K562 (cell line): ENCODE data around the gene CROT. TPM values are rescaled to one million over a fixed set of nuclear protein-coding genes. Genes with fewer than 3 reads are reported as not detected.

Source experiments
- ATAC-seq: fragments of 200-7000 bp; cut with Tn5 transposase; 3 replicates; pipeline ENCODE4 v1.9.1; 2020; ENCODE audit warnings: moderate library complexity
- BruUV-seq: library from RNA; stranded (reverse); fragments of 400-500 nt; replicated peaks from 2 replicates; lab custom pipeline; 2021; lab: Mats Ljungman, UMichigan
- CTCF ChIA-PET: fragments of 300-600 bp; formaldehyde crosslinking; extraction: SDS; loops from one replicate; lab custom pipeline; 2021; ENCODE audit warnings: low intra/inter-chr PET ratio; lab: Yijun Ruan, JAX
- POLR2A ChIA-PET: fragments of 300-600, 350-650 bp; sonication (Branson Sonifier 250); formaldehyde crosslinking; extraction: SDS; loops from one replicate; lab custom pipeline; 2021; ENCODE audit warnings: antibody characterized with exemption, inconsistent platforms; lab: Yijun Ruan, JAX
- DNase-seq, 4 experiments: peaks; one replicate each; pipeline versions ENCODE4 v3.0.0 to v3.0.0-alpha.2; 2011 to 2018; ENCODE audit warnings: low spot score in 3 of 4, mixed read lengths in 3 of 4; ENCODE audit errors: extremely low read depth in 1 of 4
- FAIRE-seq: peaks from 2 replicates; lab custom pipeline; 2011; peaks lifted over from hg19 to GRCh38; lab: Jason Lieb, UNC
- H2AFZ ChIP-seq: 2 replicates; pipeline ENCODE4 v1.6.0; 2011; ENCODE audit warnings: low read depth, low read length, control low read depth, inconsistent platforms
- H3K27ac ChIP-seq: fragments of 200-600 bp; 3 replicates; pipeline ENCODE4 v1.8.0; 2011; ENCODE audit warnings: low read depth, mild to moderate bottlenecking, control low read depth, inconsistent platforms, low read length, moderate library complexity, mixed read lengths; ENCODE audit errors: extremely low read depth
- H3K27me3 ChIP-seq, 2 experiments: fragments of 300-600 bp in 1 of 2; 2 replicates in 1 of 2; 3 replicates in 1 of 2; pipeline versions ENCODE4 v1.6.0 to v1.8.0; 2011; ENCODE audit warnings: inconsistent platforms in 2 of 2, low read length in 2 of 2, mild to moderate bottlenecking in 1 of 2, mixed read lengths in 1 of 2, moderate library complexity in 1 of 2; ENCODE audit not compliant: control insufficient read depth in 2 of 2, insufficient read depth in 2 of 2
- H3K36me3 ChIP-seq: fragments of 300-600 bp; 3 replicates; pipeline ENCODE4 v1.8.0; 2011; ENCODE audit warnings: mild to moderate bottlenecking, low read length, inconsistent platforms; ENCODE audit not compliant: control insufficient read depth, insufficient read depth
- H3K4me1 ChIP-seq, 2 experiments: fragments of 200-600 bp in 1 of 2; replicated peaks in 1 of 2; 2 replicates in 1 of 2; 3 replicates in 1 of 2; pipeline versions ENCODE4 v1.5.1 to v1.8.0; 2011; ENCODE audit warnings: inconsistent platforms in 2 of 2, low read length in 2 of 2, mild to moderate bottlenecking in 1 of 2, mixed read lengths in 1 of 2, moderate library complexity in 1 of 2; ENCODE audit not compliant: control insufficient read depth in 2 of 2, insufficient read depth in 2 of 2
- H3K4me2 ChIP-seq: 2 replicates; pipeline ENCODE4 v1.6.1; 2011; ENCODE audit warnings: low read length, control low read depth, inconsistent platforms, mixed read lengths; ENCODE audit not compliant: insufficient read depth
- H3K4me3 ChIP-seq: fragments of 200-600 bp; sonication (generic), shearing (Covaris generic); 2 replicates; pipeline ENCODE4 v1.5.1; 2016; ENCODE audit warnings: control low read depth, inconsistent platforms
- H3K79me2 ChIP-seq: fragments of 200-600 bp; 3 replicates; pipeline ENCODE4 v1.8.0; 2011; ENCODE audit warnings: low read length, inconsistent platforms; ENCODE audit not compliant: control insufficient read depth, insufficient read depth
- H3K9ac ChIP-seq, 2 experiments: 2 replicates each; pipeline versions ENCODE4 v1.6.0 to v1.6.1; 2011; ENCODE audit warnings: low read depth in 2 of 2, low read length in 2 of 2, control low read depth in 1 of 2, inconsistent platforms in 1 of 2, mild to moderate bottlenecking in 1 of 2, mixed read lengths in 1 of 2; ENCODE audit not compliant: insufficient read depth in 1 of 2
- H3K9me1 ChIP-seq: one replicate; pipeline ENCODE4 v1.6.0; 2011; ENCODE audit warnings: inconsistent platforms, mild to moderate bottlenecking, low read length, moderate library complexity; ENCODE audit not compliant: control insufficient read depth, insufficient read depth
- H3K9me3 ChIP-seq: replicated peaks from 2 replicates; pipeline ENCODE4 v1.5.1; 2011; ENCODE audit warnings: low read depth, low read length, inconsistent platforms; ENCODE audit not compliant: control insufficient read depth, insufficient read depth
- H4K20me1 ChIP-seq: replicated peaks from 2 replicates; pipeline ENCODE4 v1.6.1; 2011; ENCODE audit warnings: low read length, inconsistent platforms, mixed read lengths; ENCODE audit not compliant: control insufficient read depth, insufficient read depth
- CBX1 ChIP-seq: sonication (generic); IDR thresholded peaks from 2 replicates; pipeline ENCODE4 v1.6.1; 2016; ENCODE audit warnings: antibody characterized with exemption, low read depth, mild to moderate bottlenecking
- ETV5 ChIP-seq: sonication (generic); formaldehyde crosslinking; IDR thresholded peaks from 2 replicates; pipeline ENCODE4 v1.4.0; 2020; ENCODE audit warnings: low read depth, mild to moderate bottlenecking, missing genetic modification reagents
- HDAC6 ChIP-seq: IDR thresholded peaks from 2 replicates; pipeline ENCODE4 v1.6.1; 2012; ENCODE audit warnings: low read depth, mild to moderate bottlenecking, control low read depth, inconsistent platforms, low read length, moderate library complexity
- KLF13 ChIP-seq: fragments of 450-650 bp; IDR thresholded peaks from 2 replicates; pipeline ENCODE4 v1.6.1; 2016; ENCODE audit warnings: missing genetic modification characterization, low read depth, mild to moderate bottlenecking, missing compliant biosample characterization, moderate library complexity, borderline replicate concordance
- PHB ChIP-seq: fragments of 250-450 bp; sonication (Bioruptor Pico); IDR thresholded peaks from 2 replicates; pipeline ENCODE4 v1.5.0; 2021
- PHTF2 ChIP-seq: fragments of 250-450 bp; sonication (Bioruptor Pico); IDR thresholded peaks from 2 replicates; pipeline ENCODE4 v1.5.0; 2021; ENCODE audit warnings: mild to moderate bottlenecking
- SAFB ChIP-seq: fragments of 200-400 bp; formaldehyde crosslinking; IDR thresholded peaks from 2 replicates; pipeline ENCODE4 v1.6.1; 2017; ENCODE audit warnings: low read depth, low read length, borderline replicate concordance
- SNRNP70 ChIP-seq: fragments of 200-400 bp; formaldehyde crosslinking; optimal IDR thresholded peaks from 2 replicates; pipeline ENCODE3; 2017; ENCODE audit warnings: low read depth, low read length
- ZNF830 ChIP-seq: fragments of 250-450 bp; sonication (Bioruptor Pico); IDR thresholded peaks from 2 replicates; pipeline ENCODE4 v1.5.0; 2021; ENCODE audit warnings: mild to moderate bottlenecking
- WGBS: fragments of 100-300 bp; shearing (Covaris generic); methylation state at CpG from one replicate; pipeline ENCODE4 v1.1.6; 2016; ENCODE audit warnings: low coverage, mixed read lengths; ENCODE audit not compliant: insufficient coverage; ENCODE audit errors: missing lambda C conversion rate; 5-methylcytosine and 5-hydroxymethylcytosine counted together
- in situ Hi-C: fragments of 300-500 bp; cut with MboI; formaldehyde crosslinking; loops from 4 replicates; pipeline ENCODE4 v1.15.0; 2018; ENCODE audit warnings: inconsistent platforms, mixed read lengths
- intact Hi-C: fragments of 100-400 bp; cut with micrococcal nuclease; formaldehyde crosslinking; loops from 2 replicates; pipeline ENCODE4 v1.14.2; 2022
- polyA plus RNA-seq, 8 experiments: library from polyadenylated mRNA; depleted of rRNA in 4 of 8; stranded (reverse) in 5 of 8; unstranded in 3 of 8; fragments of >200 nt; fragmentation: Nextera tagmentation in 2 of 8; fragmentation: Illumina TruSeq in 1 of 8; extraction: Ambion mirVana in 2 of 8; extraction: Trizol in 1 of 8; gene quantifications; 2 replicates each; pipeline versions ENCODE4 v1.2.1 to v1.2.3, GENCODE V29; 2011 to 2014; ENCODE audit warnings: inconsistent platforms in 1 of 8, missing spikeins in 1 of 8
- total RNA-seq, 7 experiments: library from RNA; depleted of rRNA in 6 of 7; stranded (reverse); fragments of >200 nt in 6 of 7; fragmentation: Illumina TruSeq in 2 of 7; extraction: Trizol in 2 of 7; gene quantifications; 2 replicates each; pipeline versions ENCODE4 v1.2.1 to v1.2.3, GENCODE V29; 2011 to 2021; ENCODE audit warnings: low replicate concordance in 1 of 7
- TF ChIP-seq, protein P1 (sequence below): sonication (generic); formaldehyde crosslinking; IDR thresholded peaks from 2 replicates; pipeline ENCODE4 v1.8.1; 2023; ENCODE audit warnings: missing genetic modification reagents, mild to moderate bottlenecking, borderline replicate concordance
- TF ChIP-seq, protein P2 (sequence below): IDR thresholded peaks from 2 replicates; pipeline ENCODE4 v1.6.1; 2011; ENCODE audit not compliant: insufficient read length; ENCODE audit errors: extremely low read depth

The CROT gene
- total and polyA plus RNA-seq, 9 of the 15 experiments (the other 6 are each of a cell fraction or from before 2014, with no cell fraction given) = 2.5 to 8.1 (median 5.1) TPM

GRCh38 chr7:87359366-87359765 is 13.9 kb downstream of the CROT start:
- Histone ChIP-seq H3K27me3 (no peaks in the 10 kb centered on the region), H2AFZ (no peak overlapping the region), H3K4me3 (no peak overlapping the region), H3K4me1 (0 out of 5 replicates have a peak, but pooled peaks cover 0 to 4% of the 10 kb centered on the region in 2 experiments), H3K27ac (no peak overlapping the region), H3K79me2 (no peaks in the 10 kb centered on the region), H3K36me3 (no peaks in the 10 kb centered on the region), H4K20me1 (no peaks in the 10 kb centered on the region), H3K4me2 (no peak overlapping the region), H3K9me3 (no peaks in the 10 kb centered on the region), H3K9ac (no peak overlapping the region), H3K9me1 (no peaks in the 10 kb centered on the region)
- intact Hi-C loops (no loop called here), in situ Hi-C loops (no loop called here)
- no peak for TF ChIP-seq HDAC6
- no peak for TF ChIP-seq PHTF2 (CRISPR knock-in tag)
- no peak for TF ChIP-seq ETV5 (CRISPR knock-in tag)
- no peak for TF ChIP-seq SAFB
- TF ChIP-seq, protein P1, sequence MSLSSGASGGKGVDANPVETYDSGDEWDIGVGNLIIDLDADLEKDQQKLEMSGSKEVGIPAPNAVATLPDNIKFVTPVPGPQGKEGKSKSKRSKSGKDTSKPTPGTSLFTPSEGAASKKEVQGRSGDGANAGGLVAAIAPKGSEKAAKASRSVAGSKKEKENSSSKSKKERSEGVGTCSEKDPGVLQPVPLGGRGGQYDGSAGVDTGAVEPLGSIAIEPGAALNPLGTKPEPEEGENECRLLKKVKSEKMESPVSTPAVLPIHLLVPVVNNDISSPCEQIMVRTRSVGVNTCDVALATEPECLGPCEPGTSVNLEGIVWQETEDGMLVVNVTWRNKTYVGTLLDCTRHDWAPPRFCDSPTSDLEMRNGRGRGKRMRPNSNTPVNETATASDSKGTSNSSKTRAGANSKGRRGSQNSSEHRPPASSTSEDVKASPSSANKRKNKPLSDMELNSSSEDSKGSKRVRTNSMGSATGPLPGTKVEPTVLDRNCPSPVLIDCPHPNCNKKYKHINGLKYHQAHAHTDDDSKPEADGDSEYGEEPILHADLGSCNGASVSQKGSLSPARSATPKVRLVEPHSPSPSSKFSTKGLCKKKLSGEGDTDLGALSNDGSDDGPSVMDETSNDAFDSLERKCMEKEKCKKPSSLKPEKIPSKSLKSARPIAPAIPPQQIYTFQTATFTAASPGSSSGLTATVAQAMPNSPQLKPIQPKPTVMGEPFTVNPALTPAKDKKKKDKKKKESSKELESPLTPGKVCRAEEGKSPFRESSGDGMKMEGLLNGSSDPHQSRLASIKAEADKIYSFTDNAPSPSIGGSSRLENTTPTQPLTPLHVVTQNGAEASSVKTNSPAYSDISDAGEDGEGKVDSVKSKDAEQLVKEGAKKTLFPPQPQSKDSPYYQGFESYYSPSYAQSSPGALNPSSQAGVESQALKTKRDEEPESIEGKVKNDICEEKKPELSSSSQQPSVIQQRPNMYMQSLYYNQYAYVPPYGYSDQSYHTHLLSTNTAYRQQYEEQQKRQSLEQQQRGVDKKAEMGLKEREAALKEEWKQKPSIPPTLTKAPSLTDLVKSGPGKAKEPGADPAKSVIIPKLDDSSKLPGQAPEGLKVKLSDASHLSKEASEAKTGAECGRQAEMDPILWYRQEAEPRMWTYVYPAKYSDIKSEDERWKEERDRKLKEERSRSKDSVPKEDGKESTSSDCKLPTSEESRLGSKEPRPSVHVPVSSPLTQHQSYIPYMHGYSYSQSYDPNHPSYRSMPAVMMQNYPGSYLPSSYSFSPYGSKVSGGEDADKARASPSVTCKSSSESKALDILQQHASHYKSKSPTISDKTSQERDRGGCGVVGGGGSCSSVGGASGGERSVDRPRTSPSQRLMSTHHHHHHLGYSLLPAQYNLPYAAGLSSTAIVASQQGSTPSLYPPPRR (CRISPR knock-in tag) = no peak
- no peak for TF ChIP-seq SNRNP70
- TF ChIP-seq PHB (CRISPR knock-in tag) = no peak
- no peak for TF ChIP-seq CBX1
- TF ChIP-seq, protein P2, sequence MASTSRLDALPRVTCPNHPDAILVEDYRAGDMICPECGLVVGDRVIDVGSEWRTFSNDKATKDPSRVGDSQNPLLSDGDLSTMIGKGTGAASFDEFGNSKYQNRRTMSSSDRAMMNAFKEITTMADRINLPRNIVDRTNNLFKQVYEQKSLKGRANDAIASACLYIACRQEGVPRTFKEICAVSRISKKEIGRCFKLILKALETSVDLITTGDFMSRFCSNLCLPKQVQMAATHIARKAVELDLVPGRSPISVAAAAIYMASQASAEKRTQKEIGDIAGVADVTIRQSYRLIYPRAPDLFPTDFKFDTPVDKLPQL = no peak
- TF ChIP-seq ZNF830 (CRISPR knock-in tag) = no peak
- TF ChIP-seq KLF13 (tag) = no peak
- no peak for ATAC-seq
- no peak for FAIRE-seq
- no TSS peak for BruUV-seq
- CTCF ChIA-PET = no interaction called here
- WGBS = 51% methylated on average over 2 of the region's 2 CpGs
- no peak for DNase-seq
- POLR2A ChIA-PET = no interaction called here
